Fibroblast of mammary gland (primary cell): Measurements from ENCODE around the gene PLK1.

ENCODE experiments used
- DNase-seq: peaks from one replicate; pipeline ENCODE4 v3.0.0-alpha.2; 2010; ENCODE audit warnings: low read depth
- H3K4me3 ChIP-seq: 2 replicates; pipeline ENCODE4 v1.5.1; 2011; ENCODE audit warnings: low read depth, mild to moderate bottlenecking, low read length, moderate library complexity; ENCODE audit not compliant: control insufficient read depth
- TF ChIP-seq, protein P1 (sequence below): conservative IDR thresholded peaks from 2 replicates; pipeline ENCODE4 v1.5.1; 2011; ENCODE audit warnings: low read depth, low read length, inconsistent platforms; ENCODE audit not compliant: control insufficient read depth, insufficient read depth

PLK1 gene

GRCh38 chr16:23668225-23668624 lies 10.5 kb upstream of the PLK1 start:
- no peak overlapping the region for H3K4me3 ChIP-seq
- peak; percentile 24 for DNase-seq
- TF ChIP-seq, protein P1, sequence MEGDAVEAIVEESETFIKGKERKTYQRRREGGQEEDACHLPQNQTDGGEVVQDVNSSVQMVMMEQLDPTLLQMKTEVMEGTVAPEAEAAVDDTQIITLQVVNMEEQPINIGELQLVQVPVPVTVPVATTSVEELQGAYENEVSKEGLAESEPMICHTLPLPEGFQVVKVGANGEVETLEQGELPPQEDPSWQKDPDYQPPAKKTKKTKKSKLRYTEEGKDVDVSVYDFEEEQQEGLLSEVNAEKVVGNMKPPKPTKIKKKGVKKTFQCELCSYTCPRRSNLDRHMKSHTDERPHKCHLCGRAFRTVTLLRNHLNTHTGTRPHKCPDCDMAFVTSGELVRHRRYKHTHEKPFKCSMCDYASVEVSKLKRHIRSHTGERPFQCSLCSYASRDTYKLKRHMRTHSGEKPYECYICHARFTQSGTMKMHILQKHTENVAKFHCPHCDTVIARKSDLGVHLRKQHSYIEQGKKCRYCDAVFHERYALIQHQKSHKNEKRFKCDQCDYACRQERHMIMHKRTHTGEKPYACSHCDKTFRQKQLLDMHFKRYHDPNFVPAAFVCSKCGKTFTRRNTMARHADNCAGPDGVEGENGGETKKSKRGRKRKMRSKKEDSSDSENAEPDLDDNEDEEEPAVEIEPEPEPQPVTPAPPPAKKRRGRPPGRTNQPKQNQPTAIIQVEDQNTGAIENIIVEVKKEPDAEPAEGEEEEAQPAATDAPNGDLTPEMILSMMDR = no peak

GRCh38 chr16:23668873-23669272 lies 9.8 kb upstream of the PLK1 start:
- DNase-seq = no peak
- TF ChIP-seq, protein P1 = no peak
- H3K4me3 ChIP-seq = no peak overlapping the region

- TF ChIP-seq, protein P1 = no peak
- peak; percentile 95 for DNase-seq
- no peak overlapping the region for H3K4me3 ChIP-seq
Measured at GRCh38 chr16:23670137-23670776, 8.4 kb upstream of the PLK1 start.

DNA sequence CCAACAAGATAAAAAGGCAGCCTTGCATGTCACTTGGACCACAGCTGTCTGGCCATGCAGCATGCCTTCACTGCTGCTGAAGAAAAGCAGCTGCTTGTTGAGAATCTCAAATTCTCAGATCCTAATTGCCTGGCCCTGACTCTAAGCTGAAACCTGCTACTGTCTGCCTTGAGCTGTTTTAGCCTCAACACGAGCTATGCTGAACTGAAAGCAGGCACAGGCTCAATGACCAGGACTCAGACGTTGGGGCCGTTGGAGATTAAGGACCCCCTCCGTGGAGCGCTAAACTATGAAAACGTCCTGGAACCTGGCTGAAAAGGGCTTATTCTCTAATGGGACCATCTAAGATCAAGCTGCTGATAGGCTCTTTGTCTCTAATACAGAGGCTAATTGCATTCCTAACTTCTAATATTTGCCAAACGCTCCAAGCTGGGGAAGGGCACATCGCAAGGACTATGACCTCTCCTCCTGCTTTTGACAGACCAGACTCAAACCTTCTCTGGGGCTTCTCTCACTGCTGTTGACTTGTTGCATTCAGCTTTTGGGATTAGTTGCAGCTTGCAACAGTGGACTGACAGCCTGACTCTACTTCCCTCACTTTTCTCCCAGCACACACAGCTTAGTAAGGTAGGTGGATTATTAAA lies 4.6 kb upstream of the PLK1 start:
- H3K4me3 ChIP-seq = no peak overlapping the region
- DNase-seq = no peak
- TF ChIP-seq, protein P1 = no peak

- DNase-seq = peak; percentile 77
- H3K4me3 ChIP-seq = no peak overlapping the region
- TF ChIP-seq, protein P1 = no peak
Measured at GRCh38 chr16:23676924-23677480, 1.7 kb upstream of the PLK1 start.

DNA sequence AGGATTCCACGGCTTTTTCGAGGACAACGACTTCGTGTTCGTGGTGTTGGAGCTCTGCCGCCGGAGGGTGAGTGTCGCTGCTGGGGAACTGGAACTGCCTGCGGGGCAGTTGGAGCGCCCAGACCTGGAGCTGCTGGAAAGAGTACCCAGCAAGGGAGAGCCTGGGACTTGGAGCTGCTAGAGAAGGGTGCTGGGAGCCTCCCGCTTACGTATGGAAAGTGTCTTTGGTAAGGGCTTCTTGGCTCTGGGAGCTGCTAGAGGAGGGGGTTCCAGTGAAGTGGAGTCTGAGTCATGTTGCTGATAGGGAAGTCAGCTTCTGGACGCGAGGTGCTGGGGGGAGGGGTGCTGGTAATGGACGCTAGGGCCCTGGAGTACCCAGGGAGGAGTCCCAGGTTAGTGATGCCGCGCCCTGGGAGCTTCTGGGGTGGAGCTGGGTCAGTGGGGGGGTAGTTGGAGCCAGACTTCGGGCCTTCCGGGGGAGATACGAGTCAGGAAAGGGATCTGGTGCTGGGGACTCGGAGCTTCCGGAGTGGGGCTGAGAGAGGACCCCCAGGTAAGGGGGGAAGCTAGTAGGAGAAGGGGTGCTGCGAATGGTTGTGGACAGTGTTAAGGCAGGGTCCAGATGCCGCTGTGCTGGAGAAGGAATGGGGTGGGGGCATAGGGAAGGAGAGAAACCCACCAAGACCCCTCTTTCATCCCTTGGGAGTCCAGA lies 741 bp downstream of the PLK1 start:
- peak overlapping the region; percentile 75 for H3K4me3 ChIP-seq
- DNase-seq = peak; percentile 34
- TF ChIP-seq, protein P1 = no peak
